Breast epithelium (tissue), 4 donors: Measurements from ENCODE around the gene LENG1. TPM values are rescaled to one million over a fixed set of nuclear protein-coding genes. Genes with fewer than 3 reads are reported as not detected.

Experiments
- DNase-seq, 2 donors: peaks; one replicate each; pipeline ENCODE4 v3.0.0-alpha.2; 2019; ENCODE audit warnings: low spot score in 2 of 2
- H3K27ac ChIP-seq, 2 donors: fragments of 200-600 bp; sonication (generic) in 1 of 2; one replicate each; pipeline ENCODE4 v1.5.1; 2016 to 2019; ENCODE audit warnings: mild to moderate bottlenecking in 1 of 2
- H3K27me3 ChIP-seq, 2 donors: fragments of 200-600 bp; sonication (generic) in 1 of 2; one replicate each; pipeline versions ENCODE4 v1.5.1 to v1.6.0; 2017 to 2019; ENCODE audit warnings: control low read depth in 1 of 2, mild to moderate bottlenecking in 1 of 2
- H3K36me3 ChIP-seq: fragments of 200-600 bp; one replicate; pipeline ENCODE4 v1.5.1; 2019
- H3K4me1 ChIP-seq, 2 donors: fragments of 200-600 bp; sonication (generic); one replicate each; pipeline ENCODE4 v1.5.1; 2016 to 2019; ENCODE audit warnings: control low read depth in 1 of 2
- H3K4me3 ChIP-seq, 3 donors: fragments of 200-600 bp; sonication (generic); 1 replicate in 2 of 3; 2 replicates in 1 of 3; pipeline ENCODE4 v1.5.1; 2016 to 2019; ENCODE audit warnings: mild to moderate bottlenecking in 3 of 3, moderate library complexity in 2 of 3
- H3K9me3 ChIP-seq, 2 donors: fragments of 200-600 bp; sonication (generic) in 1 of 2; one replicate each; pipeline ENCODE4 v1.5.1; 2016 to 2019; ENCODE audit warnings: control low read depth in 1 of 2
- POLR2A ChIP-seq: fragments of 450-650 bp; IDR thresholded peaks from one replicate; pipeline ENCODE4 v1.6.1; 2016; ENCODE audit warnings: antibody characterized with exemption, mild to moderate bottlenecking, moderate library complexity
- POLR2AphosphoS5 ChIP-seq, 3 donors: sonication (generic); formaldehyde crosslinking; IDR thresholded peaks; one replicate each; pipeline ENCODE4 v1.6.1; 2017; ENCODE audit warnings: antibody characterized with exemption in 3 of 3
- intact Hi-C: fragments of 100-400 bp; cut with DNase I; formaldehyde crosslinking; loops from one replicate; pipeline ENCODE4 v1.15.1; 2023; ENCODE audit warnings: low total_unique reads
- total RNA-seq, 3 donors: library from RNA; depleted of rRNA; stranded (reverse); fragments of >200 nt; gene quantifications; one replicate each; pipeline ENCODE4 v1.1.0, GENCODE V29; 2016
- TF ChIP-seq, protein P1 (sequence below), 3 donors: fragments of 450-650 bp; IDR thresholded peaks; one replicate each; pipeline ENCODE4 v1.5.1; 2016 to 2017; ENCODE audit warnings: antibody characterized with exemption in 3 of 3, mild to moderate bottlenecking in 3 of 3, moderate library complexity in 3 of 3

The LENG1 gene
- total RNA-seq, 3 donors from 2014 or later, result 6.4 to 8.5 (median 8.0) TPM

GRCh38 chr19:54107876-54108490 lies 51.5 kb downstream of the LENG1 start:
- H3K27ac ChIP-seq, result no peak overlapping the region
- TF ChIP-seq POLR2AphosphoS5 (IDR thresholded peaks at IDR 0.05) (no peak), POLR2A (no peak)
- TF ChIP-seq, protein P1, sequence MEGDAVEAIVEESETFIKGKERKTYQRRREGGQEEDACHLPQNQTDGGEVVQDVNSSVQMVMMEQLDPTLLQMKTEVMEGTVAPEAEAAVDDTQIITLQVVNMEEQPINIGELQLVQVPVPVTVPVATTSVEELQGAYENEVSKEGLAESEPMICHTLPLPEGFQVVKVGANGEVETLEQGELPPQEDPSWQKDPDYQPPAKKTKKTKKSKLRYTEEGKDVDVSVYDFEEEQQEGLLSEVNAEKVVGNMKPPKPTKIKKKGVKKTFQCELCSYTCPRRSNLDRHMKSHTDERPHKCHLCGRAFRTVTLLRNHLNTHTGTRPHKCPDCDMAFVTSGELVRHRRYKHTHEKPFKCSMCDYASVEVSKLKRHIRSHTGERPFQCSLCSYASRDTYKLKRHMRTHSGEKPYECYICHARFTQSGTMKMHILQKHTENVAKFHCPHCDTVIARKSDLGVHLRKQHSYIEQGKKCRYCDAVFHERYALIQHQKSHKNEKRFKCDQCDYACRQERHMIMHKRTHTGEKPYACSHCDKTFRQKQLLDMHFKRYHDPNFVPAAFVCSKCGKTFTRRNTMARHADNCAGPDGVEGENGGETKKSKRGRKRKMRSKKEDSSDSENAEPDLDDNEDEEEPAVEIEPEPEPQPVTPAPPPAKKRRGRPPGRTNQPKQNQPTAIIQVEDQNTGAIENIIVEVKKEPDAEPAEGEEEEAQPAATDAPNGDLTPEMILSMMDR (IDR thresholded peaks at IDR 0.05), result no peak
- no peaks in the 10 kb centered on the region for H3K27me3 ChIP-seq
- DNase-seq, result no peak
- intact Hi-C loops, result no loop called here
- H3K36me3 ChIP-seq, result no peaks in the 10 kb centered on the region
- no peaks in the 10 kb centered on the region for H3K9me3 ChIP-seq
- H3K4me1 ChIP-seq, result no peaks in the 10 kb centered on the region
- no peak overlapping the region for H3K4me3 ChIP-seq

DNA sequence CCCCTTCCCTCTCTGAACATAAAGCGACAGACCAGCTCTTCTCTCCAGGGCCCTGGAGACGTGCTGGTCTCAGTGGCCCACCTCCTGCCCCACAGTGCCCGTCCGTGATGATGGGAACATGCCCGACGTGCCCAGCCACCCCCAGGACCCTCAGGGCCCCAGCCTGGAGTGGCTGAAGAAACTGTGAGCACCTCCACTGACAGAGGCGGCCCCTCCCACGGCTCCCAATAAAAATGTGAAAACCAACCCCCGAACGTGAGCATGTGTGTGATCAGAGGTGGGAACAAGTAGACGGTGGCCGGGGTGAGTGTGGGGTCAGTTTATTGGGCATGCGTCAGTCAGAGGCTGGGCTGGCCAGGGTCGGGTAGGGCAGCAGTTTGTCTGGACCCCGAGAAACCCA lies 52.8 kb downstream of the LENG1 start:
- Histone ChIP-seq H3K27ac (no peak overlapping the region), H3K36me3 (no peaks in the 10 kb centered on the region), H3K27me3 (no peaks in the 10 kb centered on the region), H3K9me3 (no peaks in the 10 kb centered on the region), H3K4me3 (no peak overlapping the region), H3K4me1 (no peaks in the 10 kb centered on the region)
- TF ChIP-seq POLR2A (no peak), POLR2AphosphoS5 (IDR thresholded peaks at IDR 0.05) (no peak)
- TF ChIP-seq, protein P1 (IDR thresholded peaks at IDR 0.05), result no peak
- intact Hi-C loops, result no loop called here
- no peak for DNase-seq

DNA sequence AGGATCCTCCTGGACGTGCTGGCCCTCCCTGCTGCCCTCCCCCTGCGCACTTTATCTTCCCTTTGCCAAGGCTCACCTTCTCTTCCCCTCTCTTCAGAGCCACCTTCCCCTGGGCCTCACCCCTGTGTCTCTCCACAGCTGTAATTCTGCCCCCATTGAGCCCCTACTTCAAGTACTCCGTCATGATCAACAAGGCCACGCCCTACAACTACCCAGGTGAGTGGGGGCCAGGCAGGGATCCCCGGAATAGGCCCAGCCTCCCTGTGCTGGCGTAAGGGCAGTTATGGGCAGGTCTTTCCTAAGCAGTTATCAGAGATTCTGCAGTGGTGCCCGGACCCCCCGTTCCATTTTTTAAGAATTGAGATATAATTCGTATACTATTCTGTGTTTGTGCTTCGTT lies 53.7 kb downstream of the LENG1 start:
- intact Hi-C loops, result no loop called here
- Histone ChIP-seq H3K36me3 (no peaks in the 10 kb centered on the region), H3K27ac (no peak overlapping the region), H3K27me3 (no peaks in the 10 kb centered on the region), H3K4me3 (no peak overlapping the region), H3K9me3 (no peaks in the 10 kb centered on the region), H3K4me1 (no peaks in the 10 kb centered on the region)
- no peak for DNase-seq
- TF ChIP-seq POLR2AphosphoS5 (IDR thresholded peaks at IDR 0.05), result no peak
- TF ChIP-seq POLR2A, result no peak
- TF ChIP-seq, protein P1 (IDR thresholded peaks at IDR 0.05), result no peak

Other genes with a start within 250 kb of the LENG1 start
- under 1 TPM in 1 of 3 donors, not detected in 2; under 0.01 TPM for gene CACNG8, start 196.8 kb downstream of the LENG1 start, total RNA-seq
- gene CACNG6, start 168.1 kb downstream of the LENG1 start, total RNA-seq, result not detected
- gene VSTM1, start 95.8 kb downstream of the LENG1 start, total RNA-seq, result not detected
- gene TARM1, start 78.4 kb downstream of the LENG1 start, total RNA-seq, result not detected
- 1 to 10 TPM in 2 of 3 donors, under 1 TPM in 1; 0.66 to 2.4 (median 2.2) TPM for gene OSCAR, start 58.9 kb downstream of the LENG1 start, total RNA-seq
- 10 to 100 TPM; 17.3 to 20.6 (median 20.5) TPM for gene NDUFA3, start 56.9 kb downstream of the LENG1 start, total RNA-seq
- gene TFPT, start 44.1 kb downstream of the LENG1 start, total RNA-seq, result 10 to 100 TPM; 11.9 to 16.7 (median 16.2) TPM
- gene PRPF31, start 44.0 kb downstream of the LENG1 start, total RNA-seq, result 10 to 100 TPM; 45.5 to 59.6 (median 52.5) TPM
- 10 to 100 TPM; 14.6 to 23.4 (median 22.9) TPM for gene CNOT3, start 22.0 kb downstream of the LENG1 start, total RNA-seq
- 10 to 100 TPM in 2 of 3 donors, under 1 TPM in 1; 0.48 to 41.6 (median 38.0) TPM for gene TMC4, start 13.4 kb upstream of the LENG1 start, total RNA-seq
- gene MBOAT7, start 29.9 kb upstream of the LENG1 start, total RNA-seq, result 10 to 100 TPM; 16.5 to 37.3 (median 24.6) TPM
- gene TSEN34, start 31.6 kb upstream of the LENG1 start, total RNA-seq, result 10 to 100 TPM; 59.5 to 80.3 (median 74.4) TPM
- gene RPS9, start 41.1 kb upstream of the LENG1 start, total RNA-seq, result 1,000 to 10,000 TPM; 2,169 to 2,630 (median 2,424) TPM
- gene LILRB3, start 63.3 kb upstream of the LENG1 start, total RNA-seq, result 10 to 100 TPM in 2 of 3 donors, 1 to 10 TPM in 1; 1.6 to 28.3 (median 11.5) TPM
- 1 to 10 TPM; 1.3 to 2.9 (median 1.8) TPM for gene LILRA6, start 83.1 kb upstream of the LENG1 start, total RNA-seq
- 10 to 100 TPM in 1 of 3 donors, 1 to 10 TPM in 2; 2.0 to 46.4 (median 4.8) TPM for gene LILRB5, start 97.6 kb upstream of the LENG1 start, total RNA-seq
- 1 to 10 TPM in 2 of 3 donors, under 1 TPM in 1; 0.98 to 3.5 (median 1.8) TPM for gene LILRB2, start 121.4 kb upstream of the LENG1 start, total RNA-seq
- 1 to 10 TPM in 2 of 3 donors, under 1 TPM in 1; 0.98 to 2.2 (median 1.4) TPM for gene LILRA5, start 153.4 kb upstream of the LENG1 start, total RNA-seq
- gene LILRA4, start 179.4 kb upstream of the LENG1 start, total RNA-seq, result 1 to 10 TPM in 1 of 3 donors, not detected in 2; 4.5 TPM
- gene LAIR1, start 205.2 kb upstream of the LENG1 start, total RNA-seq, result 10 to 100 TPM; 11.8 to 44.5 (median 23.1) TPM